Body of pancreas (tissue), 4 donors: ENCODE results near the gene LARP1.
"Not testable (repeated sequence)": the region's sequence is repeated elsewhere in the genome, so short reads cannot be mapped to it uniquely, and the experiment has no call there.

Experiments
- POLR2A ChIP-seq, 3 donors: fragments of 450-650 bp; IDR thresholded peaks; one replicate each; pipeline ENCODE4 v1.6.1; 2016; ENCODE audit warnings: antibody characterized with exemption in 3 of 3, mild to moderate bottlenecking in 2 of 3
- TF ChIP-seq, protein P1 (sequence below), 7 experiments: fragments of 450-650 bp in 4 of 7; fragments of 200-600 bp in 3 of 7; sonication (generic) in 3 of 7; IDR thresholded peaks; one replicate each; pipeline ENCODE4 v1.5.1; 2016 to 2019; ENCODE audit warnings: antibody characterized with exemption in 7 of 7

GRCh38 chr5:154759868-154760267 lies 4.7 kb downstream of the LARP1 start:
- TF ChIP-seq, protein P1, sequence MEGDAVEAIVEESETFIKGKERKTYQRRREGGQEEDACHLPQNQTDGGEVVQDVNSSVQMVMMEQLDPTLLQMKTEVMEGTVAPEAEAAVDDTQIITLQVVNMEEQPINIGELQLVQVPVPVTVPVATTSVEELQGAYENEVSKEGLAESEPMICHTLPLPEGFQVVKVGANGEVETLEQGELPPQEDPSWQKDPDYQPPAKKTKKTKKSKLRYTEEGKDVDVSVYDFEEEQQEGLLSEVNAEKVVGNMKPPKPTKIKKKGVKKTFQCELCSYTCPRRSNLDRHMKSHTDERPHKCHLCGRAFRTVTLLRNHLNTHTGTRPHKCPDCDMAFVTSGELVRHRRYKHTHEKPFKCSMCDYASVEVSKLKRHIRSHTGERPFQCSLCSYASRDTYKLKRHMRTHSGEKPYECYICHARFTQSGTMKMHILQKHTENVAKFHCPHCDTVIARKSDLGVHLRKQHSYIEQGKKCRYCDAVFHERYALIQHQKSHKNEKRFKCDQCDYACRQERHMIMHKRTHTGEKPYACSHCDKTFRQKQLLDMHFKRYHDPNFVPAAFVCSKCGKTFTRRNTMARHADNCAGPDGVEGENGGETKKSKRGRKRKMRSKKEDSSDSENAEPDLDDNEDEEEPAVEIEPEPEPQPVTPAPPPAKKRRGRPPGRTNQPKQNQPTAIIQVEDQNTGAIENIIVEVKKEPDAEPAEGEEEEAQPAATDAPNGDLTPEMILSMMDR (IDR thresholded peaks at IDR 0.05), result not testable (repeated sequence)
- not testable (repeated sequence) for TF ChIP-seq POLR2A (IDR thresholded peaks at IDR 0.05)
